ENCODE results near the gene DESI1.

DNA sequence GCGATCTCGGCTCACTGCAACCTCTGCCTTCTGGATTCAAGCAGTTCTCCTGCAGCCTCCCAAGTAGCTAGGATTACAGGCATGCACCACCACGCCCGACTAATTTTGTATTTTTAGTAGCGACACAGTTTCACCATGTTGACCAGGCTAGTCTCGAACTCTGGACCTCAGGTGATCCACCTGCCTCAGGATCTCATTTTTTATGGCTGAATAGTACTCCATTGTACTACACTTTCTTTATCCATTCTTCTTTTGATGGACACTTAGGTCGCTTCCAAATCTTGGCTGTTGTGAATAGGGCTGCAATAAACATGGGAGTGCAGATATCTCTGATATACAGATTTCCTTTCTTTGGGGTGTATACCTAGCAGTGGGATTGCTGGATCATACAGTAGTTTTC lies 21.0 kb upstream of the DESI1 start:
- TF ChIP-seq, protein P1, sequence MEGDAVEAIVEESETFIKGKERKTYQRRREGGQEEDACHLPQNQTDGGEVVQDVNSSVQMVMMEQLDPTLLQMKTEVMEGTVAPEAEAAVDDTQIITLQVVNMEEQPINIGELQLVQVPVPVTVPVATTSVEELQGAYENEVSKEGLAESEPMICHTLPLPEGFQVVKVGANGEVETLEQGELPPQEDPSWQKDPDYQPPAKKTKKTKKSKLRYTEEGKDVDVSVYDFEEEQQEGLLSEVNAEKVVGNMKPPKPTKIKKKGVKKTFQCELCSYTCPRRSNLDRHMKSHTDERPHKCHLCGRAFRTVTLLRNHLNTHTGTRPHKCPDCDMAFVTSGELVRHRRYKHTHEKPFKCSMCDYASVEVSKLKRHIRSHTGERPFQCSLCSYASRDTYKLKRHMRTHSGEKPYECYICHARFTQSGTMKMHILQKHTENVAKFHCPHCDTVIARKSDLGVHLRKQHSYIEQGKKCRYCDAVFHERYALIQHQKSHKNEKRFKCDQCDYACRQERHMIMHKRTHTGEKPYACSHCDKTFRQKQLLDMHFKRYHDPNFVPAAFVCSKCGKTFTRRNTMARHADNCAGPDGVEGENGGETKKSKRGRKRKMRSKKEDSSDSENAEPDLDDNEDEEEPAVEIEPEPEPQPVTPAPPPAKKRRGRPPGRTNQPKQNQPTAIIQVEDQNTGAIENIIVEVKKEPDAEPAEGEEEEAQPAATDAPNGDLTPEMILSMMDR (IDR thresholded peaks at IDR 0.05), result no peak
- no peak for TF ChIP-seq POLR2A (IDR thresholded peaks at IDR 0.05)
